Stimulated activated naive CD4-positive, alpha-beta T cell treated with Interleukin-2 at 50 U/mL for 16 hours (primary cell): ENCODE results near the gene RNU1-3.
"Not testable (repeated sequence)": the region's sequence is repeated elsewhere in the genome, so short reads cannot be mapped to it uniquely, and the experiment has no call there.

ENCODE experiments used
- DNase-seq: peaks from one replicate; lab custom pipeline; 2025; lab: John Stamatoyannopoulos, UW

RNU1-3 gene

DNA sequence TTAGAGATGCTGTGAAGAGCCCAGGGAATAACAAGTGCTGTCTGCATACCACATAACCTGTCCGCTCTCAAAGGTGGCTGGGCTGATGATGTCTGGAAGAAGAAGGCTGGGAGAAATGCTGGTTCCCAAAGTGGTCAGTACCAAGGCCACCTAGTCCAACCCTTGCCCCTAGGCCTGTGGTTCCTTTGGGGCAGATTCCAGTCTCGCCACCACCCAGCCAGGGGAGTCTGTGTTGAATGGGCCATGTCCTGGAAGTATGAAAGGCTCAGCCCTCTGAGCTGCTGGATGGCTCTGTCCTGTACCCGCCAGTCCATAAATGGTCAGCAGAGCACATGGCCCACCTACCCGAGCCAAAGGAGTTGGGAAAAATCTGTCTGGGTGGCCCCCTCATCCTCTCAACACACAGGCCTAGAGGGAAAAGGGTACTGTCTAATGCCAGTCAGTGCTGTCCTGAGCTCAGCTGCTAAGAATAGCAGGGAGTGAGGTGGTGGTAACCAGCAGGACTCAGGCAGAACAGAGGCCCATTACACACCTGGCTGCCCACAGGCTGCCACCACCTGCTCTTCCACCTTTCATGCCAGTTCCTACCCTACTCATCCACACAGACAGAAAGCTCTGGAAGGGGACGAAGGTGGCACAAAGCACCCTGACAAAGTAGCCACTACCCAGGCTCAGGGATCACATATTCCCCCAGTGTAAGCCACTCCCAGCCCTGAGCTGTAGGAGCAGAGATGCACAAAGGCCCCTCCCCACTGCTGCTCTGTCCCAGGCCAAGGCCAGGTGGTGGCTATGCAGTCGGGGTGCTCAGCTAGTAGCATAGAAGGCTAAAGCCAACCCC is 28.6 kb downstream of the RNU1-3 start:
- DNase-seq = not testable (repeated sequence)

GRCh38 chr1:16636551-16637195 is 30.1 kb downstream of the RNU1-3 start:
- not testable (repeated sequence) for DNase-seq

DNA sequence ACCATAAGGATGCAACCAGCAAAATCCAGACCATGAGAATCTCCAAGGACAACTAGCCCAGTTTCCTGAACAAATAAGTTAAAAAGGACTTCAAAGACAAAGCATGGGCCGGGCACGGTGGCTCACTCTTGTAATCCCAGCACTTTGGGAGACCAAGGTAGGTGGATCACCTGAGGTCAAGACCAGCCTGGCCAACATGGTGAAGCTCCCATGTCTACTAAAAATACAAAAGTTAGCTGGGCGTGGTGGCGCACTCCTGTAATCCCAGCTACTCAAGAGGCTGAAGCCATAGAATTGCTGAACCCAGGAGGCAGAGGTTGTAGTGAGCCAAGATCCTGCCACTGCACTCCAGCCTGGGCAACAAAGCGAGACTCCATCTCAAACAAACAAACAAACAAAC is 30.8 kb downstream of the RNU1-3 start:
- not testable (repeated sequence) for DNase-seq

GRCh38 chr1:16633540-16634282 is 33.0 kb downstream of the RNU1-3 start:
- DNase-seq = not testable (repeated sequence)

DNA sequence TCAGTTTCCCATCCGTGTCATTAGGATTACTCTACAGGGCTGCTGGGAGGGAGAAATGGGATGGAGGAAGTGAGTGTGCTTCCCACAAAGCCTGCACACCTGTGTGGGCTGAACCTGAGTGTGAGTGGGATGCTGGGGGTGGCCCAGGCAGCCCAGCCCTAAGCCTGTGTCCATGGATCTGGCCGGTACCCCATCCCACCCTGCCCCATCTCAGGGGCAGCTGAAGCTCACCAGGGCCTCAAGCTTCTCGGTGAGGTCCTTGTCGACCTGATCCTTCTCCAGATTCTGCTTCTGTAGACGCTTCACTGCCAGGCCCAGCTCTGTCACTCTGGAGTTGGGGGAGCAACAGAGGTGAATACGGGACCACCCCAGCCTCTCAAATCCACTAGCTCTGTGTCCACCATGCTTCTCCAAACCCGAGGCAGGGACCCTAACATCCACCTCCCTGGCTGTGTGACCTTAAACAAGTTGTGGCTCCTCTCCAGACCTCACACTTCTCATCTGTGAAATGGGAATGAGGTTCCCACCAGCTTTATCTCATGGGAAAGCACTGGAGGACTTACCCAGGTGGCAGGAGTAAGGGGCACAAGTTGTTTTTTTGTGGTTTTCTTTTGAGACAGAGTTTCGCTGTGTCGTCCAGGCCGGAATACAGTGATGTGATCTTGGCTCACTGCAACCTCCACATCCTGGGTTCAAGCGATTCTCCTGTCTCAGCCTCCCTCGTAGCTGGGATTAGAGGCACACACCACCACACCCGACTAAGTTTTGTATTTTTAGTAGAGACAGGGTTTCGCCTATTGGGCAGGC is 34.5 kb downstream of the RNU1-3 start:
- DNase-seq = not testable (repeated sequence)

GRCh38 chr1:16631248-16632043 is 35.3 kb downstream of the RNU1-3 start:
- DNase-seq = no peak

DNA sequence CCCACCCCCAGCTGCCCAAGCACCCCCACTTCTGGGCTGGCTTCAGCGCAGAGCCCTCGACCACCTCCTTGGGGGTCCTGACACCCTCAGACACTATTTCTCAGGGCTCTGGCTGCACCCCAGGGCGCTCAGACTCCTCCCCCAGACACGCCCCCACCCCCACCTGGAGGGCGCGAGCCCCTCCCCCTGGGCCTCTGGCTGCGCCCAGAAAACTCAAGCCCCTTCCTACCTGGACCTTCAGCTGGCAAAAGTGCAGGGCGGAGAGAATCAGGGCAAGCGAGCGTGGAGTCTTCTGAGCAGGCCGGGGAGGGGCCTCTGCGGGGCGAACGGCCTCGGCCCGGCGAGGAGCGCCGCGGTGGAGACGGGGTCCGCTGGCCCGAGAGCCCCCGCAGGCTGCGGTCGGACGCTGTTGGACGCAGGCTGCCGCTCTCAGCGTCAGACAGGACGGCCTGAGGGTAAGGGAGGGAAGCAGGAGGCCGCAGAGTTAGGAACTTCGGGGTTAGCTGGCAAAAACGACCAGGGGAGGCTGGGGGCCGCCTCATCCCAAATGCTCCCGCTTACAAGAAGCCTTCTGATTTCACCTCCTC is 36.0 kb downstream of the RNU1-3 start:
- no peak for DNase-seq

GRCh38 chr1:16629916-16630530 is 36.7 kb downstream of the RNU1-3 start:
- DNase-seq = not testable (repeated sequence)

DNA sequence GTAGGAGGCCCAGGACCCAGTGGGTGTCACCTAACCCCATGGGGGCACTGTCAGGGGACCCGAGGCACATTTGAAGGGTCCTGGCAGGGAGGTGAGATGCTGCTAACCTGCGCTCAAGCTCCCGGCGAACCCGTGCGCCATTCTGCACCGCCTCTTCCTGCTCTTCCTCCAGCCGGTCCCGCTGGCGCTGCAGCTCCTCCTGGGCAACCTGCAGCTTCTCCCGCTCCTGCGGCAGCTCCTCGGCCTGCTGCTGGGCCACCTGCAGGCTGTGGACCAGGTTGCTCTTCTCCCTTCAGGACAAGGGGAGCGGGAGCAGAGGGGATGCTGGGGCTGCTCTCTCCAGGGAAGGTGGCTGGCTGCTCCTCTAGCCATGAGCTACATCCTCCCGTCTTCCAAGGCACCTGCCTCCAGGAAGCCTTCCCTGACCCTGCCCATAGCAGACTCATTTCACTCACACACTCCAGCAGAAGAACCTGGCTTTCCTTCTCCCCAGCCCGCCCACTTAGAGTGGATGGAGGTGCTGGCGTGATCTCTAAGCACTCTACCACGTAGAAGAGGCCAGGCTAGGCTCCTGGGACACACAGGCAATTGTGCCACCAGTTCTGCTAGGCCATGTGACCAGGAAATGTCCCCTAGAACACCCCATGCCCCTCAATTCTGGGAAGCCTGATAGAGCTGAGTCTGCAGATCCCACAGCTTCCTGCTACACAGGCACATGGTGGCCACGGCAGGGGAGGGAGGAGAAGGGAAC is 38.2 kb downstream of the RNU1-3 start:
- no peak for DNase-seq

- DNase-seq = not testable (repeated sequence)
These were observed 40.3 kb downstream of the RNU1-3 start for GRCh38 chr1:16626409-16626983.

GRCh38 chr1:16625497-16626408 is 41.0 kb downstream of the RNU1-3 start:
- no peak for DNase-seq

DNA sequence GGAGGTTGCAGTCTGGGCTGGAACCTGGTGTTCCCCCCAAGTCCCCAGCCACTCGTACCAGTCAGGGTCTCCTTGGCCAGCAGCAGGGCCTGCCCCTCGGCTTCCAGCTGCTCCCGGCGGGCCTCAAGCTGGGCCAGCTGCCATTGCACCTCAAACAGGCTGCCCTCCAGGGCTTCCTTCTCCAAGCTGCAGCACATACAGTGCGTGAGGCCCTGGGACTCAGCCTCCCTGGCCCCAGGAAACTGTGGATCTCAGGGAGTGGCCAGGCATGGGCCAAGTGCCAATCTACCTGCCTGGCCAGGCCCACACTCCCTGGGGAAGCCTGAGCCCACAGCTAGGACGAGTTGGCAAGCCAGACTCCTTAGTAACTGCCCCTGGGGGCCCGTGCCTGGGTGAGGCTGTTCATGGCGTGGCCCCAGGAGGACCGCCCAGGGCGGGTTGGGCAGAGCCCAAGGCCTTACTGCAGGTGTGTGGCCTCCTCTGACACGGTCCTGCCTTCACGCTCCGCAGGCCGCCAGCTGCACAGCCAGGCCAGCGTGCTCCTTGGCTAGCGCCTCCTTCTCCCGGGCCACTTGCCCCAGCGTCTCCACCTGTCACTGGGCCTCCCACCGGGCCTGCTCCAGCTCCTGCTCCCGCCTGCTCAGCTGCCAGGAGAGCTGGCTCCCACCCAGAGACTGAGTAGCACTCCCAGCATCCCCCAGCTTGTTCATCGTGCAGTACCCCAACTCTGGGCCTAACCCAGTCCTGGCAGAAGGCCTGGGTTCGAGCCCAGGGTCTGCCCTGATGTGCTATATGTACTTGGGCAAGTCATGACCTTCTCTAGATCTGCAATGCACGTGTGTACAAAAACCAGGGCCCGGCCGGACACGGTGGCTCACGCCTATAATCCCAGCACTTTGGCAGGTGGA is 42.7 kb downstream of the RNU1-3 start:
- DNase-seq = not testable (repeated sequence)

DNA sequence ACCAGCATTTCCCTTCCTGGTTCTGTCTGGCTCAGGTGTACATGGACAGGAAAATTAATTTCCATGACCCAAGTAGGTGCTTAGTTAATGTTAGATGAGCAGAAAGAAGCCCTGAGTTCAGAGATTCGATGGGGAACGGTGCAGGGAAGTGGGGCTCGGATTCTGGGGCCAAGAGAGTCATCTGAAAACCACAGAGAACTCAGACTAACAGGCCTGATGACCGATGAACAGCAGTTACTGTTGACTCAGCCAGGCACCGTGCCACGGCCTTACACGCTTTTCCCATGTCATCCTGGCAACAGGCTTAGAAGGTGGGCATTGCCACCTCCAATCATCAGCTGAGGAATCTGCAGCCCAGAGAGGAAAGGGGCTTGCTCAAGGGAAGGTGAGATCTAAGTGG is 43.4 kb downstream of the RNU1-3 start:
- not testable (repeated sequence) for DNase-seq

GRCh38 chr1:16621681-16622315 is 45.0 kb downstream of the RNU1-3 start:
- DNase-seq = not testable (repeated sequence)

GRCh38 chr1:16621300-16621658 is 45.5 kb downstream of the RNU1-3 start:
- DNase-seq = no peak

DNA sequence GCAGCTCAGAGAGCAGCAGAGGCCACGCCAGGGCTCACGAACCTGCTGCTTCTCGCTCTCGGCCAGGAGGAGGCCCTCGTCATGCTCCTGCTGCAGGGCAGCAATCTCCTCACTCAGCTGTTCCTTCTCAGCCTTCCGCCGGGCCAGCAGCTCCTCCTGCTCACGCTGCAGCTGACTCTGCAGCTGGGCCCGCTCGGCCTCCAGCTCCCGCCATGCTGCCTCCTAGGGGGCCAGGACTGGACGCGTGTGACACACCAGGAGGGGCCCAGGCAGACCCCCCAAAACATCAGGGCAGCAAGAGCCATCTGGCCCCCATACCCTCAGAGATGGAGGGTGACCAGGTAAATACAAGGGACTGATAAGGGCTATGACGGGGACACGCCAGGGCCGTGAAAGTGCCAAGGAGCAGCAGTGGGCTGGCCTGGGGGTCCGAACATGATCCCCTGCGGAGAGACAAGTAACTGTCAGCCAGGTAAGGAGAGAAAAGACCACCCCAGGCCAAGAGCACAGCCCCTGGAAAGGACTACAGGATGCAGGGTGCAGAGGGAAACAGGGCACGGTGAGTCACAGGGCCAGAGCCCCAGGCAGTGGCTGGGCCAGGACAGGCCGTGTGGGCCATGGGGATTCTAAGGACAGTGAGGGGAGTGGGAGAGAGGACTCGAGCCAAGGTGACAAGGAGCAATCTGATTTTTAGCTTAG is 46.8 kb downstream of the RNU1-3 start:
- not testable (repeated sequence) for DNase-seq
